Prostate gland (tissue), 2 donors: ENCODE measurements around the gene SUN1. TPM values are rescaled to one million over a fixed set of nuclear protein-coding genes. Genes with fewer than 3 reads are reported as not detected.
"Not testable (repeated sequence)": the region's sequence is repeated elsewhere in the genome, so short reads cannot be mapped to it uniquely, and the experiment has no call there.

Source experiments
- DNase-seq: peaks from one replicate; pipeline ENCODE4 v3.0.0-alpha.2; 2019; ENCODE audit warnings: low spot score
- H3K27ac ChIP-seq, 2 donors: fragments of 200-600 bp; sonication (generic); 2 replicates each; pipeline ENCODE4 v1.5.1; 2017 to 2019
- H3K27me3 ChIP-seq: fragments of 200-600 bp; sonication (generic); replicated peaks from 2 replicates; pipeline ENCODE4 v1.5.1; 2019; ENCODE audit not compliant: insufficient read depth
- H3K36me3 ChIP-seq, 2 donors: fragments of 200-600 bp; sonication (generic); 1 replicate in 1 of 2; 2 replicates in 1 of 2; pipeline versions ENCODE4 v1.5.1 to v1.8.1; 2017 to 2019
- H3K4me1 ChIP-seq: fragments of 200-600 bp; sonication (generic); replicated peaks from 2 replicates; pipeline ENCODE4 v1.5.1; 2019
- H3K4me3 ChIP-seq, 2 donors: fragments of 200-600 bp; sonication (generic); 2 replicates each; pipeline ENCODE4 v1.5.1; 2017 to 2019
- H3K9me3 ChIP-seq: fragments of 200-600 bp; sonication (generic); 2 replicates; pipeline ENCODE4 v1.5.1; 2017
- POLR2A ChIP-seq: fragments of 450-650 bp; IDR thresholded peaks from one replicate; pipeline ENCODE4 v1.6.1; 2016; ENCODE audit warnings: antibody characterized with exemption, mild to moderate bottlenecking
- POLR2AphosphoS5 ChIP-seq: sonication (generic); formaldehyde crosslinking; IDR thresholded peaks from one replicate; pipeline ENCODE4 v1.6.1; 2017; ENCODE audit warnings: antibody characterized with exemption
- WGBS: methylation state at CpG from one replicate; pipeline ENCODE4 v1.1.5; 2018; 5-methylcytosine and 5-hydroxymethylcytosine counted together
- intact Hi-C: fragments of 100-400 bp; cut with DNase I; formaldehyde crosslinking; loops from one replicate; pipeline ENCODE4 v1.14.2; 2022
- total RNA-seq, 2 donors: library from RNA; depleted of rRNA; stranded (reverse); fragments of >200 nt; gene quantifications; one replicate each; pipeline ENCODE4 v1.1.0, GENCODE V29; 2016
- TF ChIP-seq, protein P1 (sequence below), 4 experiments: fragments of 200-600 bp in 2 of 4; fragments of 450-650 bp in 2 of 4; sonication (generic) in 2 of 4; IDR thresholded peaks; 1 replicate in 3 of 4; 2 replicates in 1 of 4; pipeline ENCODE4 v1.5.1; 2016 to 2019; ENCODE audit warnings: antibody characterized with exemption in 4 of 4, mild to moderate bottlenecking in 2 of 4, moderate library complexity in 2 of 4

The SUN1 gene
- total RNA-seq, 2 donors from 2014 or later: 106 to 177 TPM

DNA sequence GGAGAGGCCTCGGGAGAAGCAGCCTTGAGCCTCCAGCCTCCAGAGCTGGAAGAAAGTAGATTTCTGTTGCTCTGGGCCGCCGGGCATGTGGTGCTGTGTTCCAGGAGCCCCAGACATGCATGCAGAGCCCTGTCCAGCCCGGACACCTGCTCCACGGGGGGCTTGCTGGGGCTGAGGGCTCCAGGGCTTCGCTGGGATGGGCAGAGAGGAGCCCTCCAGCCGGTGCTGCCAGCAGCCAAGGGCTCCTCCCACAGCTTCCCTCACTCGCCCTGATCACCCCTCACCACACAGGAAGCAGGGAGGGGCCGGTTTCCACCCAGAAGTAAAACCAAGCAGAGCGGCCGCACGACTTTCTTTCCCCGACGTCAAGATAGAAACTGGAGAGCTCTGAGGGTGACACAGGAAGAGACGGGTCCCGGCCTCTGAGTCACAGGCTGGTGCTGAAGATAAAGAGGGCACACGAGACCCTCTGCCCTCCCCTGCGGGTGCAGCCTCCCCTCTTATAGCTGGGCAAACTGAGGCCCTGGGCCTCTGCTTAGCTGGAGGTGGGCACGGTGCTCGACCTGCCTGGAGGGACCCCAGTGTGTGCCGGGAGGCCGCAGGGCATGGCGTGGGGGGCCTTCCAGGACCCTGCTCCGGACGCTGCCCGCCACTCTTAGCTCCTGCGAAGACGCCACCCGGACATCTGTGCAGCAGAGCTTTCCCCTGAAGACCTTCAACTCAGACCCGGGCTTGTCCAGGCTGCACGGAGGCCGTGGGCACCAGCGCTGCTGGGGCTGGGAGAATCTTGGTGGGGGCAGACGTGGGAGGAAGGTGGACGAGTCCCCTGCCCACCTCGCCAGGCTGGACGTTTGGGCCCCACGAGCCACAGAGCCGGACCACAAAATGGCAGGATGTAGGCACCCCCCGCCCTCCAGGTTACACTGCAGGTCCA, 91.1 kb downstream of the SUN1 start:
- DNase-seq: no peak
- H3K36me3 ChIP-seq: no peaks in the 10 kb centered on the region
- WGBS: 70% methylated on average over 33 of the region's 40 CpGs
- no peaks in the 10 kb centered on the region for H3K4me1 ChIP-seq
- no peaks in the 10 kb centered on the region for H3K27me3 ChIP-seq
- intact Hi-C loops: no loop called here
- H3K27ac ChIP-seq: no peak overlapping the region
- H3K4me3 ChIP-seq: no peak overlapping the region
- no peaks in the 10 kb centered on the region for H3K9me3 ChIP-seq
- TF ChIP-seq POLR2AphosphoS5: no peak
- TF ChIP-seq, protein P1, sequence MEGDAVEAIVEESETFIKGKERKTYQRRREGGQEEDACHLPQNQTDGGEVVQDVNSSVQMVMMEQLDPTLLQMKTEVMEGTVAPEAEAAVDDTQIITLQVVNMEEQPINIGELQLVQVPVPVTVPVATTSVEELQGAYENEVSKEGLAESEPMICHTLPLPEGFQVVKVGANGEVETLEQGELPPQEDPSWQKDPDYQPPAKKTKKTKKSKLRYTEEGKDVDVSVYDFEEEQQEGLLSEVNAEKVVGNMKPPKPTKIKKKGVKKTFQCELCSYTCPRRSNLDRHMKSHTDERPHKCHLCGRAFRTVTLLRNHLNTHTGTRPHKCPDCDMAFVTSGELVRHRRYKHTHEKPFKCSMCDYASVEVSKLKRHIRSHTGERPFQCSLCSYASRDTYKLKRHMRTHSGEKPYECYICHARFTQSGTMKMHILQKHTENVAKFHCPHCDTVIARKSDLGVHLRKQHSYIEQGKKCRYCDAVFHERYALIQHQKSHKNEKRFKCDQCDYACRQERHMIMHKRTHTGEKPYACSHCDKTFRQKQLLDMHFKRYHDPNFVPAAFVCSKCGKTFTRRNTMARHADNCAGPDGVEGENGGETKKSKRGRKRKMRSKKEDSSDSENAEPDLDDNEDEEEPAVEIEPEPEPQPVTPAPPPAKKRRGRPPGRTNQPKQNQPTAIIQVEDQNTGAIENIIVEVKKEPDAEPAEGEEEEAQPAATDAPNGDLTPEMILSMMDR (IDR thresholded peaks at IDR 0.05): no peak
- no peak for TF ChIP-seq POLR2A

DNA sequence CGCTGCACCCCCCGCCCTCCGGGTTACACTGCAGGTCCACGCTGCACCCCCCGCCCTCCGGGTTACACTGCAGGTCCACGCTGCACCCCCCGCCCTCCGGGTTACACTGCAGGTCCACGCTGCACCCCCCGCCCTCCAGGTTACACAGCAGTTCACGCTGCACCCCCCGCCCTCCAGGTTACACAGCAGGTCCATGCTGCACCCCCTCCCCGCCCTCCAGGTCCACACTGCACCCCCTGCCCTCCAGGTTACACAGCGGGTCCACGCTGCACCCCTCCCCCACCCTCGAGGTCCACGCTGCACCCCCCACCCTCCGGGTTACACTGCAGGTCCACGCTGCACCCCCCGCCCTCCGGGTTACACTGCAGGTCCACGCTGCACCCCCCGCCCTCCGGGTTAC, 91.8 kb downstream of the SUN1 start:
- DNase-seq, intact Hi-C loops, H3K4me1 ChIP-seq, H3K27ac ChIP-seq, H3K9me3 ChIP-seq, H3K4me3 ChIP-seq, H3K36me3 ChIP-seq, H3K27me3 ChIP-seq: not testable (repeated sequence)
- WGBS: no CpG with 5 or more reads among the region's 25 CpGs

Other genes with a start within 250 kb of the SUN1 start
- gene DNAAF5, start 105.8 kb upstream of the SUN1 start, total RNA-seq: 10 to 100 TPM; 30.8 to 52.0 TPM
- 10 to 100 TPM; 20.2 to 44.8 TPM for gene PRKAR1B, start 105.2 kb upstream of the SUN1 start, total RNA-seq
- gene GET4, start 44.1 kb downstream of the SUN1 start, total RNA-seq: 10 to 100 TPM; 50.0 to 91.9 TPM
- gene ADAP1, start 122.2 kb downstream of the SUN1 start, total RNA-seq: 1 to 10 TPM; 5.9 to 8.3 TPM
- gene COX19, start 143.1 kb downstream of the SUN1 start, total RNA-seq: 10 to 100 TPM; 11.3 to 17.0 TPM
- 1 to 10 TPM; 3.1 to 4.0 TPM for gene CYP2W1, start 150.7 kb downstream of the SUN1 start, total RNA-seq
- gene GPR146, start 212.1 kb downstream of the SUN1 start, total RNA-seq: 10 to 100 TPM in 1 of 2 donors, 1 to 10 TPM in 1; 6.1 to 25.9 TPM